ENCODE measurements around the gene MACROH2A2.
"Not testable (repeated sequence)": the region's sequence is repeated elsewhere in the genome, so short reads cannot be mapped to it uniquely, and the experiment has no call there.

MACROH2A2 gene

DNA sequence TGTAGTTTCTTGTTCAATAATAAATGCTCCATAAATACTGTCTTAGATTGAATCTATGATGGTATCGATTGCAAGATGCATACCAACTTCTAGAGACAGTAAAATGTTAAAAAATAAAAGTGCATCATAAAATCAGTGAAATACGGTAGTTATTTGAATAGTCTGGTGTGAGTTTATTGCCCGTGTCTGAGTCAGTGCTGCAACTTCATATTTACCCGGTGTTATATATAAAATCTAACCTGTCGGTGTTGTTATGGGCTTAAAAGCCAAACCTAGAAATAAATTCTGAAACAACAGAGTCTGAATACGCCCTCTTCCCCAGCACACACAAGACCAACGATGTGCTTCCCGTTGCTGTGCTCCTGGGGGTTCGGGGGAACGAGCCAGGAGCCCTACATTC, 16.3 kb downstream of the MACROH2A2 start:
- DNase-seq: no peak

DNA sequence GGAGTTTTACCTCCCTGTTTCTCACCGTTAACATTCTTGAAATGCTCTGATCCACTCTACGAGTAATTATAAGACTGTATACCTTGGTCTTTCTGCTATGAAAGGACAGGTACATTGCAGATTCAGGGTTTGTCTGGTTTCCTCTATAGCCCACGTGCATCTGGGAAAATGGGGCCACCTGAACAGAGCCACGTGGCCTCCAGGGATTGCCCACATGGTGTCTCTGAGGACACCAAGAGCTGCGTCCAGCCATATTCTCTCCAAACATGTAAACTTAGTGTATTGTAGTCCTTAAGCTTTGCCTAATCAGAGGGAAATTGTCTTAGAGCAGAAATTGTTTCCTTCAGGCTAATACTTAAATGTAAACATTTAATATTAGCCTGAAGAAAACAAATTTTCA, 16.7 kb downstream of the MACROH2A2 start:
- no peak for DNase-seq

- no peak for DNase-seq
These were observed 18.2 kb downstream of the MACROH2A2 start for GRCh38 chr10:70070834-70071233.

DNA sequence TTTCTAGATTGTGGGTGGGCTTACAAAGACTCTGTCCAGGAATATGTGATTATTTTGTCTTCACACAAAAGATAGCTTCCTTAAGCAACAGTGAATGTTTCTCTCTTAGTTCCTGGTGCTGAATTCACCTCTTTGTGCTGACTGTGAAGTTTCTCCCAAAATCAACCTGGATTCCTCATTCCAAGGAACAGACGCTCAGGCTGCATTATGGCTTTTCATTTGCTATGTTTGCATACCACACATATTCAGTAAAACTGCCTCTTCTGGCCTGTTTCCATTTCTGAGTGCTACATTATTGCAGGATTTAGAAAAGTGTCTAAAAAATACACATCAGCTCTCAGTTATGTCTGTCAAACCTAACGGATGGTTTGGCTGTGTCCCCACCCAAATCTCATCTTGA, 21.5 kb downstream of the MACROH2A2 start:
- no peak for DNase-seq

- no peak for DNase-seq
These were observed 22.3 kb downstream of the MACROH2A2 start for GRCh38 chr10:70074971-70075370.

- no peak for DNase-seq
These were observed 25.7 kb downstream of the MACROH2A2 start for GRCh38 chr10:70078329-70078728.

- no peak for DNase-seq
These were observed 26.3 kb downstream of the MACROH2A2 start for GRCh38 chr10:70078937-70079336.

DNA sequence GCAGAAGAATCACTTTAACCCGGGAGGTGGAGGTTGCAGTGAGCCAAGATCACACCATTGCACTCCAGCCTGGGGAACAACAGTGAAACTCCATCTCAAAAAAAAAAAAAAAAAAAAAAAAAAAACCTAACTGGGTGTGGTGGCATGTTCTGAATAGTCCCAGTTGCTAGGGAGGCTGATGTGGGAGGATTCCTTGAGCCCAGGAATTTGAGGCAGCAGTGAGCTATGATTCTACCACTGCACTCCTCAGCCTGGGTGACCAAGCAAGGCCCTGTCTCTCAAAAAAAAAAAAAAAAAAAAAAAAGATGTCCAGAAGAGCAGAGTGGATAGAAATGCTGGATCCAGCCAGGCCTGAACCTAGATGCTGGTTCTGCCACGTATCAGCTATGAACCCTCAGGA, 28.1 kb downstream of the MACROH2A2 start:
- DNase-seq: not testable (repeated sequence)

GRCh38 chr10:70084189-70084588, 31.5 kb downstream of the MACROH2A2 start:
- DNase-seq: peak in 1 of 2 donors; percentile 30

DNA sequence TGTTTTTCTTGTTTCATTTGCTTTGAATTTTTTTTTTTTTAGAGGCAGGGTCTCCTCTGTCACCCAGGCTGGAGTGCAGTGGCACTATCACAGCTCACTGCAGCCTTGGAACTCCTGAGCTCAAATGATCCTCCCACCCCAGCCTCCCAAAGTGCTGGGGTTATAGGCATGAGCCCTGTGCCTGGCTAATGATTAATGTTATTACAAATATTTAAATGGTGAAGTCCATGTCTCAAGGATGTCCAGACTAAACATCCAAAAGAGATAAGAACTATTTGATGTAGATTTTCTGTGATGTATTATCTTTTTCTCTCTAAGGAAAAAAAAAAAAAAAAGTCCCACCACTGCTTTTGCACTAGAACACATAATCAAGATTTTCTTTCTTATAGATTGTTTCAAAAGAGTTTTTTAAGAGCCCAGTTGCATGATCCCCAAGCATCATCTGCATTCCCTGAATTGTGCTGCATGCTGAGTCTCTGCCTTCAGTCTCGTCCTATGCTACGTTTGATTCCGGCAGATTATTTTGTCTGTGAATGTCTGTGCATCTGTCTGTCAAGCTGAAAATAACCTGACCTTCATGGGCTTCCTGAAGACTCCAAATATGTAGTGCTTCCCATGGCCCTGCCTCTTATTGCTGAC, 33.4 kb downstream of the MACROH2A2 start:
- no peak for DNase-seq

DNA sequence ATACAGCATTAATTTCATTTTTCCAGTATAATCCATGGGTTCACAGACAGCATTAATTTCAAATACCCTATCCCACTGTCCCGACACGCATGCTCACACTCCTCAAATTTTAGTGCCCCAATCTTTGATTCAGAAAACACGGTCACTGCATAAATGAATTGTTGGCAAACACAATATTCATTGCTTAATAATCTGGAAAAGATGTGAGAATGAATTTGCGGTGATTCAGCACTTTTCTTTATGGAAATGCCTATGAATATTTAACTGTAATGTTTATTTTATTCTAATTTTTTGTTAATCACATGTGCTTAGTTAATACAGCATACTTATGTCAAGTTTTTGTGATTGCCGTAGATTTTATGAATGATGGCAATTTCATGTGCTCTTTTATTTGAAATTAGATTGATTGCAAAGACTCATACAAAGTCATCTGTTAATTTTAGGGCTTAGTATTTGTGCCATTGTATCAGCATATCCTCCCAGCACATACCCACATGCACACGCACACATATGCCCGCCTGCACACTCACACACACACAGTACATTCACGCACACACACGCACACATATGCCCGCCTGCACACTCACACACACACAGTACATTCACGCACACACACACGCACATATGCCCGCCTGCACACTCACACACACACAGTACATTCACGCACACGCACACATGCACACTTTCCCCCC, 35.1 kb downstream of the MACROH2A2 start:
- no peak for DNase-seq

- DNase-seq: no peak
These were observed 35.7 kb downstream of the MACROH2A2 start for GRCh38 chr10:70088308-70088698.

- no peak for DNase-seq
These were observed 37.4 kb downstream of the MACROH2A2 start for GRCh38 chr10:70090013-70090412.

DNA sequence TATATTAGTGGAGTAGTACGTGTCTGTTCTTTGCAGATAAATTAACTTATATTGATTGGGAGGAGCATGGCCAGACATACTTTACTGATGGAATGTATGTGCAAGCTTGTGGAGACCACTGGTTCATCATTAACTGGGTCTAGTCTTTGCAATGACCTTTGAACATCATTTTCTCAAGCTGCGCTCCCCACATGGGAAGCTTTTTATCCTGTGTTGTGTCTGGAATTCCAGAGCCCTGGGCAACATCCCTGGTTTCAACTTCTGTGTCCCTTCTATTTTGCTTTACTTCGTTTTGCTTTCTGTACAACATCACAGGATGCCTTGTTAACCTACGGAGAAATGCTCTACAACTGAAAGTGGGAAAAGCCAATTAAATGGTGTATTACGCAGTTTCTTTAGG, 38.3 kb downstream of the MACROH2A2 start:
- no peak for DNase-seq

GRCh38 chr10:70092389-70092718, 39.7 kb downstream of the MACROH2A2 start:
- DNase-seq: no peak

GRCh38 chr10:70093335-70093944, 40.8 kb downstream of the MACROH2A2 start:
- DNase-seq: peak in 1 of 2 donors; percentile 61

- no peak for DNase-seq
These were observed 41.6 kb downstream of the MACROH2A2 start for GRCh38 chr10:70094250-70094649.

- no peak for DNase-seq
These were observed 43.5 kb downstream of the MACROH2A2 start for GRCh38 chr10:70096016-70096704.

GRCh38 chr10:70096705-70097420, 44.2 kb downstream of the MACROH2A2 start:
- no peak for DNase-seq

- DNase-seq: no peak
These were observed 44.8 kb downstream of the MACROH2A2 start for GRCh38 chr10:70097459-70097858.

DNA sequence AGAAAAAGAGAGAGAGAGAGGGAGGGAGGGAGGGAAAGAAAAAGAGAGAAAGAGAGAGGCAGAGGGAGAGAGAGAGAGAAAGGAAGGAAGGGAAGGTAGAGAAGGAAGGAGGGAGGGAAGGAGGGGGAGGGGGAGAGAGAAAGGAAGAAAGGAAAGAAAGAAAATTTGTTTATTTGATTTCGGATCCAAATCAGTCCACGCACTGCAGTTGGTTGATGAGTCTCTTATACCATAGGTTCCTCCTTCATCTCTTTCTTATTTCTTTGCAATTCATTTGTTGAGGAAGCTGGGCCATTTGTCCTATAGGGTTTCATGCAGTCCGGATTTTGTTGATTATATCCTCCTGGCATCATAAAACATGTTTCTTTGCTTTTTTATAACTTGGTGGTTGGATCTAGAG, 45.6 kb downstream of the MACROH2A2 start:
- DNase-seq: no peak

DNA sequence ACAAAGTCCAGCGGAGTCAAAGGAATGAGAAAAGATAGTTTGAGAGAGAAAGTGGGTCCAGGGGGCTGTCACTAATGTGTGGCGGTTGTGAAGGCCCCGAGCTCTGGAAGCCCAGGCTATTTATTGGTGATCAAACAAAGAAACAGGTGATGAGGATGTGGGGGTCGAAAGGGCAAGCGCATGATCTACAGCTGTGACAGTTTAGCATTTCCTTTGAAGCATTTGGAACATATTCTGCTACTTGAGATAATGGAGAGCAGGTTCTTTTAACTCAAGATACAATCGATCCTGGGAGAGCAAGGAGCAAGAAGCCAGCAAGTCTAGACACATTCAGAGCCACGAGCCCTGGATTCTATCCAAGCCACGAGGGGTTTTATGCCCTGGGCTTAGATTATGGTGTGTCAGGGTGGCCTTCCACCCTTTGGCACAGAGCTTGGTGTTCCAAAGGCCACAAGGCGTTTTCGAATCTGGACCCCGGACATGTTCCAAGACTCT, 48.5 kb downstream of the MACROH2A2 start:
- DNase-seq: not testable (repeated sequence)

DNA sequence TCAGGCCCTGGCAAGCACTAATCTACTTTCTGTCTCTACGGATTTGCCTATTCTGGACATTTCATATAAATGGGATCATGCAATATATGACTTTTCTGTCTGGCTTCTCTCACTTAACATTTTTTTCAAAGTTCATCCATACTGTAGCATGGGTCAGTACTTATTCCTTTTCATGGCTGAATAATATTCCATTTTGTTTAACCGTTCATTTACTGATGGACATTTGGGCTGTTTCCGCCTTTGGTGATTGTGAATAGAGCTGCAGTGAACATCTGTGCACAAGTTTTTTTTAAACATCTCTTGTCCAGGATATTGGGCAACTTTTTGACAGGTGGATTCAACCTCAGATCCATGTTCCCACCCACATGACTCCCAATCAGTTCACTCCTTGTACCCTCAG, 49.0 kb downstream of the MACROH2A2 start:
- no peak for DNase-seq
